ENCODE measurements around the gene FGF22. TPM values are rescaled to one million over a fixed set of nuclear protein-coding genes. Genes with fewer than 3 reads are reported as not detected.
A peak's percentile ranks its signal among the peaks of the same experiment; 100 is the strongest.

FGF22 gene
- total and polyA plus RNA-seq, 2 of the 4 experiments (the other 2 are of a cell fraction), result 0.14 TPM; not detected in 1

DNA sequence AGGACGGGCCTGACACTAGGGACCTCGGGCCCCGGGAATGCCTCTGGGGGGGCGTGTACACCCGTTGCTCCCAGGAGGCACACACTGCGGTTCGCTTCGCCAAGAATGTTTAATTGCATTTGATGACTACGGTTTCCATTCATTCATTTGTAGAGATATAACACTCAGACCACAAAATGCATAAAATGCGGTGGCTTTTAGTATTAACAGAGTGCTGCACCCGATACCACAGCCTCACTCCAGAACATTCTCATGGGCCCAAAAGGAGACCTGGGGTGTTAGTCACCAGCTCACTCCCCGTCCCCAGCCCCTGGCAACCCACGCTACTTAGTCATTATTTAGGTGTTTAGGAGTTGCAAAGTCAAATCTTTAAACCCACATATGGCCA lies 28.2 kb upstream of the FGF22 start:
- H3K27ac ChIP-seq (ENCODE audit: insufficient read depth, low read length), result peak overlapping the region; percentile 38
- ATAC-seq (ENCODE audit: low read depth) (peak; percentile 81), DNase-seq (peak; percentile 96)
- H3K14ac ChIP-seq (replicated peaks; ENCODE audit: low read depth, low read length), result no peak overlapping the region
- peaks cover 7% of the 10 kb centered on the region for H3K9me1 ChIP-seq (ENCODE audit: insufficient read depth, low read length)
- H3K4me3 ChIP-seq (ENCODE audit: insufficient read depth, low read depth, low read length), result no peak overlapping the region
- POLR2A ChIA-PET (ENCODE audit: unreplicated experiment), result no interaction called here
- H3K9ac ChIP-seq (ENCODE audit: low read depth, low read length), result no peak overlapping the region
- no peaks in the 10 kb centered on the region for H3K79me1 ChIP-seq (ENCODE audit: low read depth in 1 of 2, low read length in 2 of 2)
- peak overlapping the region; percentile 81 for H2AK9ac ChIP-seq (replicated peaks; ENCODE audit: low read depth, low read length, poor library complexity)
- peak overlapping the region; percentile 84 for H2AFZ ChIP-seq (replicated peaks; ENCODE audit: low read length, poor library complexity)
- no CpG with 5 or more reads among the region's 13 CpGs for WGBS, 2 experiments (ENCODE audit: extremely low coverage in 2 of 2, insufficient read length in 1 of 2)
- peak overlapping the region; percentile 92; the same call in 1 of the 2 replicates for H2BK120ac ChIP-seq (ENCODE audit: low read depth, low read length)
- BruUV-seq (replicated peaks), result no TSS peak
- TF ChIP-seq SMC3 (IDR thresholded peaks at IDR 0.05; ENCODE audit: low read depth, low read length), result no peak
- TF ChIP-seq CHD1 (IDR thresholded peaks at IDR 0.05; ENCODE audit: low read depth, low read length), result no peak
- peak; percentile 80 for TF ChIP-seq FOS (IDR thresholded peaks at IDR 0.05; ENCODE audit: low read depth, low read length)
- TF ChIP-seq BHLHE40 (IDR thresholded peaks at IDR 0.05; ENCODE audit: low read depth, low read length), result peak; percentile 69; the same call in 1 of the 2 replicates
- TF ChIP-seq MAZ (IDR thresholded peaks at IDR 0.05; ENCODE audit: borderline replicate concordance, low read depth, low read length), result peak; percentile 63
- H3K4ac ChIP-seq (ENCODE audit: low read depth, low read length), result no peak overlapping the region; the same call in 1 of the 2 replicates
- intact Hi-C loops (cut with micrococcal nuclease), result loop anchor here (2.0 kb wide), 1 partner anchor 21 kb away; the partner anchor contains the start of gene POLRMT
- H3K56ac ChIP-seq (ENCODE audit: extremely low read depth, insufficient read depth, low read length), result no peak overlapping the region
- H2BK15ac ChIP-seq (ENCODE audit: low read depth, low read length), result no peak overlapping the region
- H2AK5ac ChIP-seq (ENCODE audit: low read depth, low read length), result peak overlapping the region; percentile 94; the same call in 1 of the 2 replicates
- no peak overlapping the region for H4K91ac ChIP-seq (ENCODE audit: insufficient read depth, low read depth, low read length)
- H2BK20ac ChIP-seq (ENCODE audit: low read depth, low read length), result 0 out of 2 replicates have a peak overlapping the region, but pooled peaks have one; percentile 72
- H4K8ac ChIP-seq (ENCODE audit: low read depth in 2 of 2, low read length in 2 of 2), result peak overlapping the region in 1 of 2 experiments; percentile 53; a peak in 1 of 4 replicates
- CTCF ChIA-PET, result no interaction called here
- H2BK5ac ChIP-seq (ENCODE audit: low read depth, low read length, poor library complexity, severe bottlenecking), result peak overlapping the region; percentile 87
- H3K4me1 ChIP-seq (ENCODE audit: control insufficient read depth, insufficient read depth, low read length), result peaks cover 10% of the 10 kb centered on the region
- H3K27me3 ChIP-seq (ENCODE audit: control insufficient read depth, insufficient read depth, low read length), result no peaks in the 10 kb centered on the region; the same call in 1 of the 2 replicates
- H3K23ac ChIP-seq (ENCODE audit: low read depth, low read length), result no peak overlapping the region
- H4K20me1 ChIP-seq (ENCODE audit: insufficient read depth, low read length), result peaks cover 12% of the 10 kb centered on the region
- no peaks in the 10 kb centered on the region for H3K36me3 ChIP-seq (ENCODE audit: control insufficient read depth, insufficient read depth, low read length)
- no peak overlapping the region for H3K4me2 ChIP-seq (ENCODE audit: low read depth, low read length)
- no peak overlapping the region for H3K18ac ChIP-seq (ENCODE audit: low read depth, low read length)
- no peak overlapping the region for H4K5ac ChIP-seq (ENCODE audit: low read depth, low read length)
- in situ Hi-C loops (cut with MboI; ENCODE audit: low sequenced_read_pairs), result no loop called here
- no peaks in the 10 kb centered on the region for H3K9me3 ChIP-seq (ENCODE audit: control insufficient read depth, insufficient read depth, low read length)
- dilution Hi-C loops (cut with HindIII; ENCODE audit: low sequenced_read_pairs, unreplicated experiment), result no loop called here

Measured in IMR-90 (cell line).